Kidney epithelial cell (primary cell): ENCODE measurements around the gene DEGS1. TPM values are rescaled to one million over a fixed set of nuclear protein-coding genes. Genes with fewer than 3 reads are reported as not detected.

Source experiments
- DNase-seq: peaks from one replicate; pipeline ENCODE4 v3.0.0-alpha.2; 2010; ENCODE audit warnings: low read depth
- H3K27me3 ChIP-seq: 2 replicates; pipeline ENCODE4 v1.6.0; 2011; ENCODE audit warnings: low read length; ENCODE audit not compliant: control insufficient read depth, insufficient read depth
- H3K36me3 ChIP-seq: 2 replicates; pipeline ENCODE4 v1.5.1; 2011; ENCODE audit warnings: low read length; ENCODE audit not compliant: control insufficient read depth, insufficient read depth
- H3K4me3 ChIP-seq: 2 replicates; pipeline ENCODE4 v1.5.1; 2011; ENCODE audit warnings: low read depth, mild to moderate bottlenecking, control low read depth, low read length
- total RNA-seq: library from RNA; depleted of rRNA; stranded (reverse); fragments of >200 nt; gene quantifications from 2 replicates; pipeline ENCODE4 v1.2.3, GENCODE V29; 2015
- TF ChIP-seq, protein P1 (sequence below): IDR thresholded peaks from 2 replicates; pipeline ENCODE4 v1.5.1; 2011; ENCODE audit warnings: mild to moderate bottlenecking, moderate library complexity, low read length, control low read depth, inconsistent platforms; ENCODE audit not compliant: insufficient read depth, poor library complexity, severe bottlenecking

The DEGS1 gene
- total RNA-seq, 1 donor from 2014 or later, result 89.2 TPM

DNA sequence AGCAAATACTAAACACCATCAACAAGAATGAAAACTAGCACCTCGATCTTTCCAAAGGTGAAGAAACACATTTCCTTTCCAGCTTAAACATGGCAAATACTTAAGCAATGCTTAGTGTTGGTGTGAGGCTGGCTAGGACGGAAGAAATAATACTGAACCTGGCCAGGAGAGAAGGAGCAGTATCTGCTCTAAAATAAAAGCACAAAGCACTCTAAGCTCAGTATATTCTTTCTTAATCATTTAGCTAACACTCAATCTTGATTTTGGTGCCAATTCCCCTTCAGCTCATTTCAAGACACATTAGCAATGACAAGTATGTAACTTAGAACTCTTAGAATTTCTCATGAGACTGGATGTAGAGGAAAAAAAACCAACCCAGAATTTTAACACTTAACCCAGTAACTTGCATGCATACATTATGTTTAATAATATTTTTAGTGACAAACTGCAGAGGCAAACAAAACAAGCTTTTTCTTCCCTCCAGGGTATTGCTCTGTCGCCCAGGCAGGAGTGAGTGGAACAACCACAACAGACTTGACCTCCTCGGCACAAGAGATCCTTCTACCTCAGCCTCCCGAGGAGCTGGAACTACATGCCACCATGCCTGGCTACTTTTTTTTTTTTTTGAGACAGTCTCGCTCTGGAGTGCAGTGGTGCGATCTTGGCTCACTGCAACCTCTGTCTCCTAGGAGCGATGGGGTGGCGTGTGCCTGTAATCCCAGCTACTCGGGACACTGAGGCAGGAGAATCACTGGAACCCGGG lies 54.3 kb downstream of the DEGS1 start:
- no peaks in the 10 kb centered on the region for H3K27me3 ChIP-seq
- no peak for DNase-seq
- TF ChIP-seq, protein P1, sequence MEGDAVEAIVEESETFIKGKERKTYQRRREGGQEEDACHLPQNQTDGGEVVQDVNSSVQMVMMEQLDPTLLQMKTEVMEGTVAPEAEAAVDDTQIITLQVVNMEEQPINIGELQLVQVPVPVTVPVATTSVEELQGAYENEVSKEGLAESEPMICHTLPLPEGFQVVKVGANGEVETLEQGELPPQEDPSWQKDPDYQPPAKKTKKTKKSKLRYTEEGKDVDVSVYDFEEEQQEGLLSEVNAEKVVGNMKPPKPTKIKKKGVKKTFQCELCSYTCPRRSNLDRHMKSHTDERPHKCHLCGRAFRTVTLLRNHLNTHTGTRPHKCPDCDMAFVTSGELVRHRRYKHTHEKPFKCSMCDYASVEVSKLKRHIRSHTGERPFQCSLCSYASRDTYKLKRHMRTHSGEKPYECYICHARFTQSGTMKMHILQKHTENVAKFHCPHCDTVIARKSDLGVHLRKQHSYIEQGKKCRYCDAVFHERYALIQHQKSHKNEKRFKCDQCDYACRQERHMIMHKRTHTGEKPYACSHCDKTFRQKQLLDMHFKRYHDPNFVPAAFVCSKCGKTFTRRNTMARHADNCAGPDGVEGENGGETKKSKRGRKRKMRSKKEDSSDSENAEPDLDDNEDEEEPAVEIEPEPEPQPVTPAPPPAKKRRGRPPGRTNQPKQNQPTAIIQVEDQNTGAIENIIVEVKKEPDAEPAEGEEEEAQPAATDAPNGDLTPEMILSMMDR, result no peak
- H3K36me3 ChIP-seq, result no peaks in the 10 kb centered on the region
- no peak overlapping the region for H3K4me3 ChIP-seq

DNA sequence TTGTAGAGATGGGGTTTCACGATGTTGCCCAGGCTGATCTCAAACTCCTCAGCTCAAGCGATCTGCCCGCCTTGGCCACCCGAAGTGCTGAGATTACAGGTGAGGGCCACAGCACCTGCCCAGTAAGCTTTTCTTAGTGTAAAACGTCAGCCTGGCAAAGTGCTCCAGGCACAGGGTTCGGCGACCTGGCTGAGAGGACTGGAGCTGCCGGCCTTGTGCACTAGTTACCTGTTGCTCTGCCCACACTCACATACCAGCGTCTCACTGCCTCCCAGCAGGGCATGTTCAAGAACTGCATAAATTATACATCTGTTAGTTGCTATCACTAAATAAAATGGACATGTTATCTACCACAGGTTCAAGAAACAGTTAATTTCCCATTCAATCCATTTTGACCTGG lies 55.2 kb downstream of the DEGS1 start:
- no peaks in the 10 kb centered on the region for H3K36me3 ChIP-seq

DNA sequence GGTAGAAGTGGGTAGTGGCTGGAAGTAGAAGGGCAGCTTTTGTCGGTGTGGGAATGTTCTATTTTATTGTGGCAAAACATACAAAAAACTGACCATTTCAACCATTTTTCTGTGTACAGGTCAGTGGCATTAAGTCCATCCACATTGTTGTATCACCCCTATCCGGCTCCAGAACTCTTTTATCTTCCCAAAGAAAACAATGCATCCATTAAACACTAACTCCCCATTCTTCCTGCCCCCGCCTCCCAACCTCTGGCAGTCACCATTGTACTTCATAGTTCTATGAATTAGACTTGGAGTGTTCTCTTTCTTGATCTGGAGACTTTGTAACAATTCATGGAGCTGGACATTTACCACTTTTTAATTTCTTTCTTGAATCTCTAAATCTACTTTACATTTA lies 55.7 kb downstream of the DEGS1 start:
- DNase-seq, result no peak
- TF ChIP-seq, protein P1, result no peak
- Histone ChIP-seq H3K27me3 (no peaks in the 10 kb centered on the region), H3K4me3 (no peak overlapping the region), H3K36me3 (no peaks in the 10 kb centered on the region)

More for the DNA sequence above, 55.2 kb downstream of the DEGS1 start:
- TF ChIP-seq, protein P1, result no peak
- no peak for DNase-seq
- H3K27me3 ChIP-seq, result no peaks in the 10 kb centered on the region
- H3K4me3 ChIP-seq, result no peak overlapping the region

Other genes starting within 250 kb of the DEGS1 start
- gene FBXO28, start 69.1 kb upstream of the DEGS1 start, total RNA-seq, result 39.2 and 42.9 TPM in 2 replicates
- gene NVL, start 146.9 kb downstream of the DEGS1 start, total RNA-seq, result 20.9 and 26.1 TPM in 2 replicates
- 58.7 and 59.9 TPM in 2 replicates for gene CNIH4, start 173.6 kb downstream of the DEGS1 start, total RNA-seq